HuH-7.5 (cell line): ENCODE results near the gene JPH2.

Experiments used
- DNase-seq: peaks from one replicate; pipeline ENCODE4 v3.0.0; 2011; ENCODE audit warnings: low spot score

Gene JPH2

GRCh38 chr20:44075191-44075949 lies 111.6 kb downstream of the JPH2 start:
- DNase-seq, result no peak

GRCh38 chr20:44074252-44075151 lies 112.5 kb downstream of the JPH2 start:
- DNase-seq, result no peak

- DNase-seq, result no peak
These were observed 113.3 kb downstream of the JPH2 start for GRCh38 chr20:44073675-44074071.

GRCh38 chr20:44073011-44073674 lies 113.8 kb downstream of the JPH2 start:
- no peak for DNase-seq

- DNase-seq, result no peak
These were observed 114.6 kb downstream of the JPH2 start for GRCh38 chr20:44072384-44072783.

DNA sequence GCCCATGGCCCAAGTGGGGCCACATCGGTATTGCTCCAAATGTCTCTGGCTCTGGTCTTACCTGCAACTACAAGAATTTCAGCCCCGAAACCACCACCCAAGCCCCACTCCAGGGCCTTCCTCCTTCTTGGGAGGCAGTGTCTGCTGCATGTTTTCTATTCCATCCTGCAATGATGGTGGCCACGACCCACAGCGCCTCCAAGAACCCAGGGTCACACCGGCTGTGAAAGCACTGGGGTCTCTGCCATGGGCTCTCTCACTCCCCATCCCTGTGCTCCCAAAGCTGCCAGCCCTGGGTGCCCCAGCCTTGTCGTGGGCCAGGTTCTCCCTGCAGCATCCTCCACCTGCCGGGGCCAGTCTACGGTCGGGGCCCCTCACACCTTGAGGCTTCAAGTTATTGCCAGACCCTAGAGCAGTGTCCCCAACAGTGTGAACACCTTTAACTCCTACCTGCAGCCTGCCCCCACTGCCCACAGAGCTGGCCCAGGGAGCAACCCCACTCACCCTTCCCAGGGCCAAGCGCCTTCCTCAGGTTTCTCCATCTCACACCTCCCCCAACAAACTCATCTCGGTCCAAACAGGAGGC lies 115.4 kb downstream of the JPH2 start:
- no peak for DNase-seq

DNA sequence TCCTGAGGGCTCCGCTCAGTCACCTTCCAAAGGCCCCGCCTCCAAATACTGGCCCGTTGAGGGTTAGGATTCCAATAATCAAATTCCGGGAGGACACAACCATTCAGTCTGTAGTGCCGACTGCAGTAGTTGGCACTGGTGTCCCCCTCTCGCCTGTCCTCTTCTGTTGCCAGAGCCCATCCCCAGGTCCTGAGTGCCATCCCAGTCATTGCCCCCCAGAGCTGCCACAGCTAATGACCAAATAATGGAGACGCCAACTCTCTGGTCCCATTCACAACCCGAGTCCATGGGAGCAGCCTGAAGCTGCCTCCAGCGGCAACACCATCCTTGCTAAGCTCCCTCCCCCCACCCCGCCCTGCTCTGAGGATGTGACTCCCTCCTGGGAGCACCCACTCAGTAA lies 115.9 kb downstream of the JPH2 start:
- DNase-seq, result no peak

GRCh38 chr20:44070139-44070900 lies 116.7 kb downstream of the JPH2 start:
- no peak for DNase-seq

- no peak for DNase-seq
These were observed 117.6 kb downstream of the JPH2 start for GRCh38 chr20:44069203-44070011.

- no peak for DNase-seq
These were observed 118.4 kb downstream of the JPH2 start for GRCh38 chr20:44068316-44069201.

DNA sequence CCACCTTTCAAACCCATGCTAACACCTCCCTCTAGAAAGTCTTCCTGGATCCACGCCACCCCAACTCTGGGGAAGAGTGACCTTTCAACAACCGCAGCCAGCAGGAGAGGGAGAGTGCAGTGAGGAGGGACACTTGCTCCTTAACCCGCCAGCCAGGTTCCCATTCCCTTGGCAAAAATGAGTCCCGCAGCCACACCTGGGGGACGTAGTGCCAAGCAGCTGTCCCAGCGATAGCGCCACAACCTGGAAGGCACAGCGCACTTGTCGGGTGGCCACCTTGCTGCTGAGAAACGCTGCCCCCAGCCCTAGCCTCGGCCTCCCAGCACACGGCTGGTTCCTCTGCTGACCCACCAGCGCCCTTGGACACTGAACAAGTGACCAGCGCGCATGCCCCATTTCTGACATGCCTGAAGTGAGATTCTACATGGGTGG lies 119.3 kb downstream of the JPH2 start:
- no peak for DNase-seq

- DNase-seq, result no peak
These were observed 120.1 kb downstream of the JPH2 start for GRCh38 chr20:44066645-44067606.

GRCh38 chr20:44065401-44066340 lies 121.3 kb downstream of the JPH2 start:
- no peak for DNase-seq

GRCh38 chr20:44064501-44065400 lies 122.2 kb downstream of the JPH2 start:
- no peak for DNase-seq
